Stimulated activated CD8-positive, alpha-beta memory T cell treated with anti-CD3 and anti-CD28 coated beads, Interleukin-2, amount 100 ng/mL, for 1 hour (primary cell): ENCODE data around the gene FBXL17.
"Not testable (repeated sequence)": the region's sequence is repeated elsewhere in the genome, so short reads cannot be mapped to it uniquely, and the experiment has no call there.

ENCODE experiments used
- DNase-seq, 2 donors: peaks; one replicate each; pipeline ENCODE4 v3.0.0-alpha.2; 2020; ENCODE audit warnings: low read depth in 2 of 2

FBXL17 gene

DNA sequence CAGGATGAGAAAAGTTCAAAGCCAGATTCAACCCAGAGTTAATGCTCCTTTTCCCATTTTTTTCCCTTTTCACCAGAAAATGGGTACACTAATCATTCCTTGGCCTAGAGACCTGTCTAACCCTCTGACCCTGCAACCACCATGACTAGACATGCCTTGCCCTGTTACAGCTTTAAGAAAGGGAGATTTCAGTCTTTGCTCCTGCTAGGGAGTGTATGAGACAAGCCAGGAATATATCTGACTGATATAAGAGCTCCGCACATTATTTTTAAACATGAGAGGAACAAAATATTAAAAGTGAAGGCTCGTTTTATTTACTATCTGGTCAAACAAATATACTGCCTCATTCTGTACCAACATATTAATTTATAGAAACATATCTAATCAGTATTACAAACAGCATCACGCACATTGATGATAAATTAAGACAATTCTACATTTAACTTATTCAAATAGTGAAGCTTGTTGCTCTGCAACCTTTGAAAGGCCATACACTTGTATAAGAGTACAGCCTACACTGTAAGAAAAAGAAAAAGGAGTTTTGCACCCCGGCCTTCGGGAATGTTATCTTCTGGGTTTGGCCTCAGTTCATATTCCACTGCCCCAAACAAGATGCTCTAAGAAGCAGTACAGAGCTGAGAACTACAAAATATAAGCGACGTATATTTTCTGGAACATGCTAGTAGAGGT, 132.7 kb downstream of the FBXL17 start:
- DNase-seq = no peak

- DNase-seq = no peak
These were observed 142.7 kb downstream of the FBXL17 start for GRCh38 chr5:108238936-108239887.

GRCh38 chr5:108238461-108238860, 143.4 kb downstream of the FBXL17 start:
- DNase-seq = no peak

- DNase-seq = no peak
These were observed 148.2 kb downstream of the FBXL17 start for GRCh38 chr5:108233617-108234155.

- no peak for DNase-seq
These were observed 149.1 kb downstream of the FBXL17 start for GRCh38 chr5:108232805-108233204.

DNA sequence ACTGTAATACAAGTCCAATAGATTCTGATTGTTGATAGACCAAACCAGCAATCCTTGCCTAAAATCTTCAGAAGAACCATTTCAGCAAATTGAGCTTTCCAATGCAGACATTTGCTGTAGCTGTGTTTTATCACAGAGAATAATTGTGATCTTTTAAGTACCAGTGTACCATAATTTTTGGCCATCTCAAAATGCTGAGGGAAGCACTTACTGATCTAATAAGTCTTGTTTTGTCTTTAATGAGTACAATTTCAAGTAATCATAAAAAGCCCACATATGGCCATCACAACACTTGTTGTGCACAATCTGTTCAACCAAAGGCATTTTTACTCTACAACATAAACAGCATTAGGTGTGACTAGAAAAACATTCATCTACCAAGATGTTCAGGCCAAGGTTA, 159.9 kb downstream of the FBXL17 start:
- DNase-seq = no peak

- no peak for DNase-seq
These were observed 161.1 kb downstream of the FBXL17 start for GRCh38 chr5:108220834-108221233.

- no peak for DNase-seq
These were observed 165.0 kb downstream of the FBXL17 start for GRCh38 chr5:108216890-108217289.

GRCh38 chr5:108214857-108215256, 167.0 kb downstream of the FBXL17 start:
- DNase-seq = no peak

DNA sequence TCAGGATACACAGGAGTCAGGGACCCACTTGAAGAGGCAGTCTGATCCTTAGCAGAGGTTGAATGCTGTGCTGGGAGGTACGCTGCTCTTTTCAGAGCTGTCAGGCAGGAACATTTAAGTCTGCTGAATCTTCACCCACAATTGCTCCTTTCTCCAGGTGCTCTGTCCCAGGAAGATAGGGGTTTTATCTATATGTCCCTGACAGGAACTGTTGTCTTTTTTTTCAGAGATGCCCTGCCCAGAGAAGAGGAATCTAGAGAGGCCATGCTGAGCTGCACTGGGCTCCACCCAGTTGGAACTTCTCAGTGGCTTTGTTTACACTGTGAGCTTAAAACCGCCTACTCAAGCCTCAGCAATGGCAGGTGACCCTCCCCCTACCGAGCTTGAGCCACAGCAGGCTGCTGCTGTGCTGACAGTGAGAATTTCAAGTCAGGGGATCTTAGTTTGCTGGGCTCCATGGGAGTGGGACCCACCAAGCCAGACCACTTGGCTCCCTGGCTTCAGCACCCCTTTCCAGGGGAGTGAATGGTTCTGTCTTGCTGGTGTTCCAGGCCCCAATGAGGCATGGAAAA, 169.0 kb downstream of the FBXL17 start:
- no peak for DNase-seq

GRCh38 chr5:108206707-108207106, 175.2 kb downstream of the FBXL17 start:
- no peak for DNase-seq

DNA sequence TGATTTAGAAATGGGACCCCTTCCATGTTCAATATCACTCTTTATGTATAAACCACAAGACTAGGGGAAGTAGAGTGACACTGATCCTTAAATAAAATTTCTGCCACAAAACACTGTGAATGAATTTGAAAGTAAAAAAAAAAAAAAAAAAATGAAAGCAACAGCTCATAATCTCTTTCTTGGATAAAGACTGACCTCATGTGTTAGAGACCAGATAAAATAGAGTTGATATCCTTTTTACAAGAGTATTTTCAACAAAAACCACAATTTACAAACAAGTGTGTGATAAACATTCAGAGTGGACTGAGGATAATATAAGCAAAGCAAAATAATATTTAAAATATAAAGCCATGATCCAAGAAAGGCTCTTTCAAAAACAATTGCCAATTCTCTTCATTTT, 180.2 kb downstream of the FBXL17 start:
- no peak for DNase-seq

- no peak for DNase-seq
These were observed 185.6 kb downstream of the FBXL17 start for GRCh38 chr5:108196276-108196675.

GRCh38 chr5:108193021-108193795, 188.7 kb downstream of the FBXL17 start:
- no peak for DNase-seq

DNA sequence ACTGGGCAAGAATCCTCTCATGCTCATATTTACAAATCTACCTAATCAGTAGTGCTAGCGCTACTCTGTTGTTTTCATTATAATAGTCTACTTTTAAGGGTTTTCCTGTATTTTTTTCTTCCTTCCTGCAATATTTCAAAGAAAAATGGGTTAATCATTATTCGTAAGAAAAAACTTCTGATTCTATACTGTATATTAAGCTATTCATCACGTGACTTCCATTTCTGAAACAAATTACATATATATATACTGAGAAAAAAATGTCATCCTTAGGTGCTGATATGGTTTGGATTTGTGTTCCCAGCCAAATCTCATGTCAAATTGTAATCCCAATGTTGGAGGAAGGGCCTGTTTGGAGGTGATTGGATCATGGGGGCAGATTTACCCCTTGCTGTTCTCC, 197.0 kb downstream of the FBXL17 start:
- no peak for DNase-seq

- DNase-seq = no peak
These were observed 199.9 kb downstream of the FBXL17 start for GRCh38 chr5:108181975-108182374.

- no peak for DNase-seq
These were observed 207.6 kb downstream of the FBXL17 start for GRCh38 chr5:108174286-108174685.

- no peak for DNase-seq
These were observed 210.1 kb downstream of the FBXL17 start for GRCh38 chr5:108171759-108172158.

DNA sequence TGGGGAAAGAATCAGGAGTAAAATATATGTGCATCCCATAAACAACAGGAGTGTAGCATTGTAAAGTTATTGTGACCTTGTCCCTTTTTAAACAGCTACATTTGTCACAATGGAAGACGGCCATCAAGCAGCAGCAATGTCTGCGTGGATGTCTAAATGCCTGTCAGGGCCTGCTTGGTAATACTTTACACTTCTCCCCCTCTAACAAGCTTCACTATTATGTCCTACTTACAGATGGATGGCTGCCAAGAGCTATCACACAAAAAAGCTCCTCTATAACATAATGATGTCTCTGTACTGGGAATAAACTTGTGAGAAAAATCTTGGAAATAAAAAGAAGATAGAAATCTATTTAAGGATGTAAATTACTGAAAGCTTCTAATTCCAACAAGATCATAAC, 213.0 kb downstream of the FBXL17 start:
- no peak for DNase-seq

- no peak for DNase-seq
These were observed 214.7 kb downstream of the FBXL17 start for GRCh38 chr5:108167174-108167573.

DNA sequence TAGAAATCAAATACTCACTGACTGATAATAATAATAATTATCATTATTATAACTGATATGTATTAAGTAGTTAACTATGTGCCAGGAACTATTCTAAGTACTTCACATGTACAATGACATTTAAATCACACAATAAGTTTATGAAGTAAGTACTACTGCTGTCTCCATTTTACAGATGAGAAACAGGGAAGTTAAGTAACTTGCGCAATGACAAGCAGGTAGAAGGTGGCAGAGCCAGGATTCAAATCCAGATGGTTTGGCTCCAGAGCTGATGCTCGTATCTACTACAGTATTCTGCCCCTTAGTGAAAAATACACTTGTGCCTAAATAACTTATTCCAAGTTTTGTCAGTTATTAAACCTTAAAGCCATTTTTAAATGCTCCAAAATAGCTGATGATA, 217.3 kb downstream of the FBXL17 start:
- no peak for DNase-seq

DNA sequence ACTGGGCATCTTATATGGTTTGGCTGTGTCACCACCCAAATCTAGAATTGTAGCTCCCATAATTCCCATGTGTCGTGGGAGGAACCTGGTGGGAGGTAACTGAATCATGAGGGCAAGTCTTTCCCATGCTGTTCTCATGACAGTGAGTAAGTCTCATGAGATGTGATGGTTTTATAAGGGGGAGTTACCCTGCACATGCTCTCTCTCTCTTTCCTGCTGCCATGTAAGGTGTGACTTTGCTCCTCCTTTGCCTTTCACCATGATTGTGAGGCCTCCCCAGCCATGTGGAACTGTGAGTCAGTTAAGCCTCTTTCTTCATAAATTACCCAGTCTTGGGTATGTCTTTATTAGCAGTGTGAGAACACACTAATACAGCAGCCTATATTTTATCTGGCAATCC, 229.0 kb downstream of the FBXL17 start:
- DNase-seq = not testable (repeated sequence)
